GM12878 (cell line): ENCODE measurements around the gene EIF4E2. TPM values are rescaled to one million over a fixed set of nuclear protein-coding genes. Genes with fewer than 3 reads are reported as not detected.

Source experiments
- ATAC-seq: fragments of 200-7000 bp; cut with Tn5 transposase; 3 replicates; pipeline ENCODE4 v1.9.1; 2020; ENCODE audit warnings: mild to moderate bottlenecking, moderate library complexity
- BruUV-seq: library from RNA; stranded (reverse); fragments of 400-500 nt; replicated peaks from 2 replicates; lab custom pipeline; 2021; lab: Mats Ljungman, UMichigan
- CTCF ChIA-PET: fragments of 300-600 bp; sonication (Branson Sonifier 250); formaldehyde crosslinking; extraction: SDS; loops from one replicate; lab custom pipeline; 2021; ENCODE audit warnings: inconsistent platforms; lab: Yijun Ruan, JAX
- POLR2A ChIA-PET: fragments of 350-600 bp; formaldehyde crosslinking; extraction: SDS; loops from one replicate; lab custom pipeline; 2021; ENCODE audit warnings: inconsistent platforms; lab: Charles Lee
- RAD21 ChIA-PET: fragments of 300-600 bp; sonication (Branson Sonifier 250); formaldehyde crosslinking; loops from one replicate; lab custom pipeline; 2023; ENCODE audit warnings: antibody characterized with exemption; ENCODE audit not compliant: unreplicated experiment; lab: Charles Lee
- SMC1A ChIA-PET: fragments of 300-600 bp; sonication (Branson Sonifier 250); formaldehyde crosslinking; loops from one replicate; lab custom pipeline; 2023; ENCODE audit not compliant: unreplicated experiment, uncharacterized antibody; lab: Charles Lee
- DNase-seq: peaks from one replicate; pipeline ENCODE4 v3.0.0-alpha.2; 2011; ENCODE audit warnings: low read depth, low spot score
- FAIRE-seq: peaks from 3 replicates; lab custom pipeline; 2011; peaks lifted over from hg19 to GRCh38; lab: Jason Lieb, UNC
- H2AFZ ChIP-seq: 2 replicates; pipeline ENCODE4 v1.6.0; 2011; ENCODE audit warnings: low read depth, low read length, control low read depth; ENCODE audit not compliant: control insufficient read depth
- H3K27ac ChIP-seq: 2 replicates; pipeline ENCODE4 v1.5.1; 2011; ENCODE audit warnings: control low read depth; ENCODE audit not compliant: control insufficient read depth, insufficient read depth
- H3K27me3 ChIP-seq, 2 experiments: replicated peaks in 1 of 2; 2 replicates each; pipeline versions ENCODE4 v1.6.0 to v1.6.1; 2011; ENCODE audit warnings: low read length in 1 of 2; ENCODE audit not compliant: control insufficient read depth in 2 of 2, insufficient read depth in 2 of 2
- H3K36me3 ChIP-seq, 2 experiments: 2 replicates each; pipeline ENCODE4 v1.5.1; 2011; ENCODE audit warnings: low read length in 1 of 2; ENCODE audit not compliant: control insufficient read depth in 2 of 2, insufficient read depth in 2 of 2
- H3K4me1 ChIP-seq: 2 replicates; pipeline ENCODE4 v1.6.1; 2011; ENCODE audit warnings: mild to moderate bottlenecking, low read length, moderate library complexity, mixed read lengths; ENCODE audit not compliant: control insufficient read depth, insufficient read depth
- H3K4me2 ChIP-seq: 2 replicates; pipeline ENCODE4 v1.6.0; 2011; ENCODE audit warnings: control low read depth; ENCODE audit not compliant: control insufficient read depth, insufficient read depth
- H3K4me3 ChIP-seq: fragments of 200-600 bp; sonication (generic); 2 replicates; pipeline ENCODE4 v1.5.1; 2016
- H3K79me2 ChIP-seq: 2 replicates; pipeline ENCODE4 v1.6.0; 2011; ENCODE audit warnings: low read length; ENCODE audit not compliant: control insufficient read depth, insufficient read depth
- H3K9ac ChIP-seq: 2 replicates; pipeline ENCODE4 v1.8.0; 2011; ENCODE audit warnings: low read length, control low read depth, mixed read lengths; ENCODE audit not compliant: control insufficient read depth, insufficient read depth
- H3K9me3 ChIP-seq: replicated peaks from 3 replicates; pipeline ENCODE4 v1.5.1; 2011; ENCODE audit warnings: mild to moderate bottlenecking, low read length; ENCODE audit not compliant: control insufficient read depth, insufficient read depth
- H4K20me1 ChIP-seq: 2 replicates; pipeline ENCODE4 v1.6.0; 2011; ENCODE audit not compliant: control insufficient read depth, insufficient read depth
- ETV6 ChIP-seq, 2 experiments: fragments of 450-650 bp in 1 of 2; IDR thresholded peaks in 1 of 2; conservative IDR thresholded peaks in 1 of 2; 2 replicates each; pipeline ENCODE4 v1.6.1; 2014; ENCODE audit warnings: antibody characterized with exemption in 1 of 2, borderline replicate concordance in 1 of 2, low read depth in 1 of 2, mild to moderate bottlenecking in 1 of 2, moderate library complexity in 1 of 2
- SIN3A ChIP-seq: IDR thresholded peaks from 2 replicates; pipeline ENCODE4 v1.6.1; 2012; ENCODE audit warnings: low read depth, low read length, improper control_type of control experiment
- WGBS: methylation state at CpG from one replicate; pipeline ENCODE4 v1.1.6; 2016; ENCODE audit warnings: low lambda C conversion rate; ENCODE audit not compliant: insufficient replicate concordance, insufficient coverage; ENCODE audit errors: missing lambda C conversion rate; 5-methylcytosine and 5-hydroxymethylcytosine counted together
- in situ Hi-C: fragments of 300-500 bp; cut with MboI; formaldehyde crosslinking; loops from 9 replicates; pipeline ENCODE4 v1.14.3; 2018; ENCODE audit warnings: mixed read lengths
- intact Hi-C: fragments of 100-400 bp; cut with micrococcal nuclease; formaldehyde crosslinking; loops from one replicate; pipeline ENCODE4 v1.14.2; 2022; ENCODE audit not compliant: unreplicated experiment
- polyA plus RNA-seq, 11 experiments: library from polyadenylated mRNA; depleted of rRNA in 4 of 11; unstranded in 6 of 11; stranded (reverse) in 5 of 11; fragments of >200 nt; fragmentation: Nextera tagmentation in 4 of 11; fragmentation: Illumina TruSeq in 1 of 11; extraction: Ambion mirVana in 4 of 11; extraction: Trizol in 1 of 11; gene quantifications; 1 replicate in 1 of 11; 2 replicates in 10 of 11; pipeline versions ENCODE4 v1.2.1 to v1.2.3, GENCODE V29; 2011 to 2016; ENCODE audit warnings: inconsistent platforms in 2 of 11, missing spikeins in 2 of 11, low read depth in 1 of 11
- total RNA-seq, 4 experiments: library from RNA; depleted of rRNA in 3 of 4; stranded (reverse); fragments of >200 nt in 3 of 4; fragmentation: Illumina TruSeq in 1 of 4; extraction: Trizol in 1 of 4; gene quantifications; 2 replicates each; pipeline versions ENCODE4 v1.2.1 to v1.2.3, GENCODE V29; 2013 to 2021
- TF ChIP-seq, protein P1 (sequence below): fragments of 450-650 bp; IDR thresholded peaks from 2 replicates; pipeline ENCODE4 v1.6.1; 2017; ENCODE audit warnings: antibody characterized with exemption, mild to moderate bottlenecking, moderate library complexity

EIF4E2 gene
- total and polyA plus RNA-seq, 10 of the 15 experiments (the other 5 are each of a cell fraction or from before 2014, with no cell fraction given), result 56.1 to 158 (median 110) TPM

DNA sequence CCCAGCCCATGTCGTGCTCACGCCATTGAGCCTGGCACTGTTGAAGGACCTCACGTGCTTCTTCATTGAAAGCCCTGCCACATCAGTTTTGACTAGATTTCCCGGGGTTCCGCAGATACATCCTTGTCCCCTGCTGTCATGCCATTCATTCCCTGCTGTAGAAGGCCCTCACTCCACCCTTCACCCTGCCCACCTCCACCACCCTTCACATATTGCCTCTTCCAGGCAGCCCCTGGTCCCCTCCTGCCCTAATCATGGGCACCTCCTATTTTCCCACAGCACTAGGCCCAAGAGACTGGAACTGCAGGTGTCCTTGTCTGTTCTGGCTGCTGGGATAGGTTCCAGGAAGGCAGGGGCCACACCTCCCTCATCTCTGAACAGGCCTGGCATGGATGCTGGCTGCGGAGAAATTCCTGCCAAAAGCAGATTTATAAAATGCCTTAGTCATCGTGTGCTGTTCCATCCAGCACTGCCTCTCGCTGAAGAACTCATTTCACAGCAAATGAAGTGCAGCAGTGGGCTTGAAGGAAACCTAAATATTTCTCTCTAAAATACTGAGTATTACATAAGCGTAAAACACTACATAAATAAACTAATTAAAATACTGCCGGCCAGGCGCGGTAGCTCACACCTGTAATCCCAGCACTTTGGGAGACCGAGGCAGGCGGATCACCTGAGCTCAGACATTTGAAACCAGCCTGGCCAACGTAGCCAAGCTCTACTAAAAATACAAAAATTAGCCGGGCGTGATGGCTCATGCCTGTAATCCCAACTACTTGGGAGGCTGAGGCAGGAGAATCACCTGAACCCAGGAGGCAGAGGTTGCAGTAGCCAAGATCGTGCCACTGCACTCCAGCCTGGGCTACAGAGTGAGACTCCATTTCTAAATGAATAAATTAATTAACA, 38.4 kb downstream of the EIF4E2 start:
- no peaks in the 10 kb centered on the region for H3K27me3 ChIP-seq
- in situ Hi-C loops, result no loop called here
- no peak overlapping the region for H3K27ac ChIP-seq
- SMC1A ChIA-PET, result no interaction called here
- H3K9ac ChIP-seq, result no peak overlapping the region
- no TSS peak for BruUV-seq
- H3K4me1 ChIP-seq, result no peaks in the 10 kb centered on the region
- no peak overlapping the region for H3K4me3 ChIP-seq
- H3K4me2 ChIP-seq, result no peak overlapping the region
- no peaks in the 10 kb centered on the region for H3K36me3 ChIP-seq
- TF ChIP-seq ETV6 (conservative IDR thresholded peaks at IDR 0.05 in 1 of 2, IDR thresholded peaks at IDR 0.05 in 1 of 2; ENCODE audit: borderline replicate concordance in 1 of 2, low read depth in 1 of 2) (no peak), SIN3A (no peak)
- TF ChIP-seq, protein P1, sequence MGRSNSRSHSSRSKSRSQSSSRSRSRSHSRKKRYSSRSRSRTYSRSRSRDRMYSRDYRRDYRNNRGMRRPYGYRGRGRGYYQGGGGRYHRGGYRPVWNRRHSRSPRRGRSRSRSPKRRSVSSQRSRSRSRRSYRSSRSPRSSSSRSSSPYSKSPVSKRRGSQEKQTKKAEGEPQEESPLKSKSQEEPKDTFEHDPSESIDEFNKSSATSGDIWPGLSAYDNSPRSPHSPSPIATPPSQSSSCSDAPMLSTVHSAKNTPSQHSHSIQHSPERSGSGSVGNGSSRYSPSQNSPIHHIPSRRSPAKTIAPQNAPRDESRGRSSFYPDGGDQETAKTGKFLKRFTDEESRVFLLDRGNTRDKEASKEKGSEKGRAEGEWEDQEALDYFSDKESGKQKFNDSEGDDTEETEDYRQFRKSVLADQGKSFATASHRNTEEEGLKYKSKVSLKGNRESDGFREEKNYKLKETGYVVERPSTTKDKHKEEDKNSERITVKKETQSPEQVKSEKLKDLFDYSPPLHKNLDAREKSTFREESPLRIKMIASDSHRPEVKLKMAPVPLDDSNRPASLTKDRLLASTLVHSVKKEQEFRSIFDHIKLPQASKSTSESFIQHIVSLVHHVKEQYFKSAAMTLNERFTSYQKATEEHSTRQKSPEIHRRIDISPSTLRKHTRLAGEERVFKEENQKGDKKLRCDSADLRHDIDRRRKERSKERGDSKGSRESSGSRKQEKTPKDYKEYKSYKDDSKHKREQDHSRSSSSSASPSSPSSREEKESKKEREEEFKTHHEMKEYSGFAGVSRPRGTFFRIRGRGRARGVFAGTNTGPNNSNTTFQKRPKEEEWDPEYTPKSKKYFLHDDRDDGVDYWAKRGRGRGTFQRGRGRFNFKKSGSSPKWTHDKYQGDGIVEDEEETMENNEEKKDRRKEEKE, result no peak
- no peak for ATAC-seq
- H4K20me1 ChIP-seq, result no peaks in the 10 kb centered on the region
- WGBS, result 80% methylated on average over 18 of the region's 18 CpGs
- H3K9me3 ChIP-seq, result no peaks in the 10 kb centered on the region
- no peak overlapping the region for H2AFZ ChIP-seq
- POLR2A ChIA-PET, result no interaction called here
- H3K79me2 ChIP-seq, result no peaks in the 10 kb centered on the region
- DNase-seq, result no peak
- RAD21 ChIA-PET, result no interaction called here
- FAIRE-seq, result no peak
- CTCF ChIA-PET, result no interaction called here
- intact Hi-C loops, result no loop called here
